GM18520 (cell line): ENCODE results near the gene RNF169.

ENCODE experiments used
- ATAC-seq: cut with Tn5 transposase; IDR thresholded peaks from one replicate; pipeline ENCODE4 v1.9.1; 2021; ENCODE audit not compliant: unreplicated experiment

The RNF169 gene

GRCh38 chr11:74866557-74866956 is 117.9 kb downstream of the RNF169 start:
- no peak for ATAC-seq

- ATAC-seq, result no peak
Observed at GRCh38 chr11:74870485-74870884, 121.8 kb downstream of the RNF169 start.

DNA sequence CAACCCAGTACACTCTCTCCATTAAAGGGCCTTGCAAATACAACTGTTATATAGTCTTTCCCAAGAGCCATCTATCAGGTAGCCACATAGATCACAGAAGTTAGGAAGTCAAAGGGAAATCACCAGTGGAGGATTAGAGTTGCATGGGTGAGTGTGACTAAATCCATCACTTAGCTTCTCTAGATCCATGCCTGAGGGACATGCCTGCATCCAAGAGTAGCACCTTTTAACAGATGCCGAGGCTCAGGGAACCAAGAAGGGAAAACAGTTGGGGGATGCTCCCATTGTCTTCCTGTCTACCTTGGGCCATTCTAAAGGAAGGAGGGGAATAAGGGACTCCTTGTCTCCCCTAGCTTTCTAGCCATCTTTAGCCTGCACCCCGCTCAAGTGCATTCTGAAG is 122.4 kb downstream of the RNF169 start:
- ATAC-seq, result no peak

GRCh38 chr11:74877132-74877531 is 128.5 kb downstream of the RNF169 start:
- ATAC-seq, result no peak
